Uterus (tissue), 4 donors: ENCODE data around the gene TAF10. TPM values are rescaled to one million over a fixed set of nuclear protein-coding genes. Genes with fewer than 3 reads are reported as not detected.

Source experiments
- DNase-seq, 2 donors: peaks; one replicate each; pipeline ENCODE4 v3.0.0-alpha.2; 2019 to 2020
- H3K27ac ChIP-seq, 2 donors: fragments of 200-600 bp; sonication (generic); 1 replicate in 1 of 2; 2 replicates in 1 of 2; pipeline ENCODE4 v1.5.1; 2016 to 2018
- H3K27me3 ChIP-seq, 2 donors: fragments of 200-600 bp; sonication (generic); one replicate each; pipeline ENCODE4 v1.5.1; 2018 to 2019; ENCODE audit warnings: control low read depth in 1 of 2
- H3K36me3 ChIP-seq, 2 donors: fragments of 200-600 bp; sonication (generic); one replicate each; pipeline ENCODE4 v1.5.1; 2019; ENCODE audit warnings: control low read depth in 1 of 2
- H3K4me1 ChIP-seq, 2 donors: fragments of 200-600 bp; sonication (generic); one replicate each; pipeline ENCODE4 v1.5.1; 2018 to 2019; ENCODE audit warnings: control low read depth in 1 of 2
- H3K4me3 ChIP-seq, 2 donors: fragments of 200-600 bp; sonication (generic); 1 replicate in 1 of 2; 2 replicates in 1 of 2; pipeline ENCODE4 v1.5.1; 2018 to 2019; ENCODE audit warnings: mild to moderate bottlenecking in 1 of 2
- H3K9me3 ChIP-seq, 2 donors: fragments of 200-600 bp; sonication (generic); one replicate each; pipeline ENCODE4 v1.5.1; 2019; ENCODE audit warnings: control low read depth in 1 of 2
- CTCF ChIP-seq, 4 experiments: fragments of 200-600 bp in 2 of 4; fragments of 450-650 bp in 2 of 4; sonication (generic) in 2 of 4; IDR thresholded peaks; one replicate each; pipeline ENCODE4 v1.5.1; 2016 to 2019; ENCODE audit warnings: antibody characterized with exemption in 4 of 4, mild to moderate bottlenecking in 2 of 4, moderate library complexity in 1 of 4
- POLR2A ChIP-seq, 2 donors: fragments of 450-650 bp; IDR thresholded peaks; one replicate each; pipeline ENCODE4 v1.6.1; 2016; ENCODE audit warnings: antibody characterized with exemption in 2 of 2, mild to moderate bottlenecking in 1 of 2, moderate library complexity in 1 of 2
- intact Hi-C: fragments of 100-400 bp; cut with DNase I; formaldehyde crosslinking; loops from one replicate; pipeline ENCODE4 v1.15.1; 2023; ENCODE audit warnings: low total_unique reads
- total RNA-seq, 4 donors: library from RNA; depleted of rRNA in 3 of 4; stranded (reverse); fragments of >200 nt in 3 of 4; gene quantifications; one replicate each; pipeline versions ENCODE4 v1.1.0 to v1.2.4, GENCODE V29; 2014 to 2023
- donor health status: DM: yes; HTN: yes; CAD: no.

TAF10 gene
- total RNA-seq, 4 donors from 2014 or later: 11.5 to 137 (median 67.1) TPM

- Histone ChIP-seq H3K27ac (no peak overlapping the region), H3K9me3 (no peaks in the 10 kb centered on the region), H3K36me3 (no peaks in the 10 kb centered on the region), H3K4me1 (peaks cover 0 to 25% of the 10 kb centered on the region in 2 donors), H3K27me3 (no peaks in the 10 kb centered on the region), H3K4me3 (no peak overlapping the region)
- intact Hi-C loops: loop anchor here (10.0 kb wide), 1 partner anchor 70 kb away; the partner anchor contains the start of gene MRPL17
- TF ChIP-seq CTCF (IDR thresholded peaks at IDR 0.05) (no peak), POLR2A (IDR thresholded peaks at IDR 0.05) (no peak)
- DNase-seq: peak in 1 of 2 donors; percentile 12
Measured at GRCh38 chr11:6614446-6614845, 2.4 kb upstream of the TAF10 start.

- TF ChIP-seq POLR2A (IDR thresholded peaks at IDR 0.05): no peak
- TF ChIP-seq CTCF (IDR thresholded peaks at IDR 0.05): no peak
- Histone ChIP-seq H3K27ac (peak overlapping the region; percentile 99), H3K36me3 (no peaks in the 10 kb centered on the region), H3K9me3 (no peaks in the 10 kb centered on the region), H3K4me3 (no peak overlapping the region), H3K4me1 (peaks cover under 1 to 25% of the 10 kb centered on the region in 2 donors), H3K27me3 (no peaks in the 10 kb centered on the region)
- intact Hi-C loops: loop anchor here (10.0 kb wide), 1 partner anchor 71 kb away; the partner anchor contains the start of gene MRPL17
- no peak for DNase-seq
Measured at GRCh38 chr11:6613496-6613895, 1.5 kb upstream of the TAF10 start.

- Histone ChIP-seq H3K9me3 (no peaks in the 10 kb centered on the region), H3K4me3 (peak overlapping the region; percentile 70 to 94), H3K36me3 (no peaks in the 10 kb centered on the region), H3K27me3 (no peaks in the 10 kb centered on the region), H3K4me1 (peaks cover 13 to 29% of the 10 kb centered on the region in 2 donors), H3K27ac (peak overlapping the region; percentile 99)
- intact Hi-C loops: loop anchor here (10.0 kb wide), 1 partner anchor 73 kb away; the partner anchor contains the start of gene MRPL17
- TF ChIP-seq CTCF (IDR thresholded peaks at IDR 0.05) (peak in 1 of 4 experiments; percentile 1), POLR2A (IDR thresholded peaks at IDR 0.05) (no peak)
- no peak for DNase-seq
Measured at GRCh38 chr11:6611963-6612212, 128 bp downstream of the TAF10 start.

GRCh38 chr11:6611092-6611962 is 689 bp downstream of the TAF10 start:
- Histone ChIP-seq H3K27ac (peak overlapping the region; percentile 99), H3K4me1 (peaks cover 13 to 27% of the 10 kb centered on the region in 2 donors), H3K9me3 (no peaks in the 10 kb centered on the region), H3K36me3 (no peaks in the 10 kb centered on the region), H3K4me3 (peak overlapping the region; percentile 70 to 94), H3K27me3 (no peaks in the 10 kb centered on the region)
- peak; percentile 65 to 66 for DNase-seq
- intact Hi-C loops: loop anchor here (10.0 kb wide), 1 partner anchor 73 kb away; the partner anchor contains the start of gene MRPL17
- TF ChIP-seq POLR2A (IDR thresholded peaks at IDR 0.05) (no peak), CTCF (IDR thresholded peaks at IDR 0.05) (no peak)

- no peaks in the 10 kb centered on the region for H3K9me3 ChIP-seq
- no peak for TF ChIP-seq CTCF (IDR thresholded peaks at IDR 0.05)
- no peak for TF ChIP-seq POLR2A (IDR thresholded peaks at IDR 0.05)
- no peaks in the 10 kb centered on the region for H3K27me3 ChIP-seq
- H3K4me3 ChIP-seq: no peak overlapping the region
- H3K27ac ChIP-seq: peak overlapping the region; percentile 99
- no peaks in the 10 kb centered on the region for H3K36me3 ChIP-seq
- peak in 1 of 2 donors; percentile 39 for DNase-seq
- peaks cover 13 to 27% of the 10 kb centered on the region in 2 donors for H3K4me1 ChIP-seq
- intact Hi-C loops: loop anchor here (10.0 kb wide), 1 partner anchor 74 kb away; the partner anchor contains the start of gene MRPL17
Measured at GRCh38 chr11:6610591-6610990, 1.4 kb downstream of the TAF10 start.
